Inflammatory macrophage (primary cell): ENCODE results near the gene AGAP6.
"Not testable (repeated sequence)": the region's sequence is repeated elsewhere in the genome, so short reads cannot be mapped to it uniquely, and the experiment has no call there.

Experiments
- DNase-seq, 2 donors: peaks; one replicate each; pipeline ENCODE4 v3.0.0-alpha.2; 2020 to 2022

Gene AGAP6

DNA sequence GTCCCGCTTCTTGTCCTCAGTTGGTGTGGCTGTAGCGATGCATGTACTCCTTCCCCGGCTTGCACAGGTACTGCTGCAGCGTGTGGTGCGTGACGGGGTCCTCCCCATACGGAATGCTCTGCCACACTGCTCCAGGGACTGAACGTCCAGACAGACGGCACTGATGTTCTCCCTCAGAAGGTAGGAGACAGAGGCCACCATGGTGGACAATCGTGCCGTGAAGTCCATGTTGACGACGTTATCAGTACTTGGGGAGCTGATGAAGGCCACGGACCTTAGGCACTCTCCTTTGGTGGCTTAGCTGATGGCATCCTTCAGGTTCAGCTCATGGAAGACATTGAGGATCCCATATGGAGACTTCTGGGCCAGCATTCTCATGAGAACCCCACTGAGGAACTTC lies 37.4 kb downstream of the AGAP6 start:
- no peak for DNase-seq

GRCh38 chr10:50027195-50027594 lies 39.0 kb downstream of the AGAP6 start:
- no peak for DNase-seq

DNA sequence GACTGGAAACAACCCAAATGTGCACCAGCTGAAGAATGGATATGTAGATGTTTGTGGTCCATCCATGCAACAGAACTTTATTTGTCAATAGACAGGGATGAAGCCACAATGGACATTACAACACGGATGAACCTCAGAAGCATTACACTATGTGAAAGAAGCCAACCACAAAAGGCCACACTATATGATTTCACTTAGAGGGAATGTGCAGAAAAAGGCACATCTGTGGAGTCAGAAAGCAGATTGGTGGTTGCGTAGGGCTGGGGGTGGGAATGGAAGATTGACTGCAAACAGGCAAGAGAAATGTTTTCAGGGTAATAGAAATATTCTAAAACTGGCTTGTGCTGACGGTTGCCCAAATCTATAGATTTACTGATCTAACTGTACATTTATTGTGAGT lies 45.3 kb downstream of the AGAP6 start:
- DNase-seq, result no peak

- peak in 1 of 2 donors; percentile 3 for DNase-seq
Observed at GRCh38 chr10:50035337-50035736, 47.1 kb downstream of the AGAP6 start.

- DNase-seq, result no peak
Observed at GRCh38 chr10:50044941-50045664, 56.9 kb downstream of the AGAP6 start.

DNA sequence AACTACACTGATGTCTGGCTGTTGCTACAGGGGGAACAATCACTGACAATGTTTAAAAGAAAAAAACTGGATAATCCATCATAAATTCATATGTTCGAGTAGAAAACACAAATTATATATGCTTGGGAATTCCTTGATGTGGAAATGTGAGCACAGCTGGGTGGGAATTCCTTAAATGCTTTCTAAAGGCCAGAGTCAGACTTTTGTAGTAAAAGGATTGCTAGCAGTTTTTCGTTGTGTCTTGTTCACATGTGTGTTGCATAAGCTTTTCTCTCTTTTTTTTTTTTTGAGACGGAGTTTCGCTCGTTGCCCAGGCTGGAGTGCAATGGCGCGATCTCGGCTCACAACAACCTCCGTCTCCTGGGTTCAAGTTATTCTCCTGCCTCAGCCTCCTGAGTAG lies 58.3 kb downstream of the AGAP6 start:
- not testable (repeated sequence) for DNase-seq

GRCh38 chr10:50047594-50047993 lies 59.4 kb downstream of the AGAP6 start:
- not testable (repeated sequence) for DNase-seq

- DNase-seq, result not testable (repeated sequence)
Observed at GRCh38 chr10:50051995-50052660, 63.9 kb downstream of the AGAP6 start.

- not testable (repeated sequence) for DNase-seq
Observed at GRCh38 chr10:50052778-50053376, 64.7 kb downstream of the AGAP6 start.

DNA sequence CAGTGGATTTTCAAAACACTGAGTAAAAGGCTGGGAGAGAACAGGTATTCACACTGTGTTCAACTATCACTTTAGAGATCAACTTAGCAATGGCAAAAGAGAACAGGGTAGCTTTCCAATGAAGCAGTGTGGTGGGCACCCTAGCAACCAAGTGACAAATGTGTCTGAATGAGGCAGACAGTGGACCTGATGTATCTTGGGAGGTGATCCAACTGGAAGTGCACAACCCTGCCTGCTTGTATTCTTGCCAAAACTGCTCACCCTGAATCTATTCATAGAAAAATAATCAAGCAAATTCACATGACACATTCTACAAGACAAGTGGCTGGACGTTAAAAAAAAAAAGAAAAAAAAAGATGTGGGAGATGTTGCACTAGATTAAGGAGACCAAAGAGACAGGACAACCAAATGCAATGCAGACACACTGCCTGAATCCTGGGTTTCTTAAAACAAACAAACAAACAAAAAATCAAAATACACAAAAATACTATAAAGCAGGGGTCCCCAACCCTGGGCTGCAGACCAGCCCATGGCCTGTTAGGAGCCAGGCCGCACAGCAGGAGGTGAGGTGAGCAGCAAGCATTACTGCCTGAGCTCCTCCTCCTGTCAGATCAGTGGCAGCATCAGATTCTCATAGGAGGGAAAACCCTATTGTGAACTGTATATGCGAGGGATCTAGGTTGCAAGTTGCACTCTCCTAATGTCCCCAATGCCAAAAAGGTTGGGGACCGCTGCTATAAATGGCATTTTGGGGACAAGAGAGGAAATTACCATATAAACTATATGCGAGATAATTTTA lies 67.5 kb downstream of the AGAP6 start:
- not testable (repeated sequence) for DNase-seq

DNA sequence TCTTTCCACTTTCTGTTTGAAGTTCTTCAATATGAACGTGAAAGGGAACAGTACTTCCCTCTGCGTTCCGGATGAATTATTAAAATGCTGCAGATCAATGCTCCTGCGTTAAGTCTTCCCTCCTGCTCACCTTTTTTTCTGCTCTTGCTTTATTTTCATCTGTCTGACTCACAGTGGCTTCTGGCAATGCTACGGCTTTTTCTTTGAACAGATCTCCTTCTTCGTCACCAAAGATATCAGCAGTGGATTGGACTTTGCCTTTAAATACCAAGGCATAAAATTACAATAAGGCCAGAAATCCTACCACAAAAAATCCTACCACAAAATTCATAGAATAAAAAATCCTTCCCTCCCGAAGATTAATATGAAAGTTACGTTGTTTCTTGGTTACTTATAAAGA lies 68.4 kb downstream of the AGAP6 start:
- DNase-seq, result not testable (repeated sequence)

DNA sequence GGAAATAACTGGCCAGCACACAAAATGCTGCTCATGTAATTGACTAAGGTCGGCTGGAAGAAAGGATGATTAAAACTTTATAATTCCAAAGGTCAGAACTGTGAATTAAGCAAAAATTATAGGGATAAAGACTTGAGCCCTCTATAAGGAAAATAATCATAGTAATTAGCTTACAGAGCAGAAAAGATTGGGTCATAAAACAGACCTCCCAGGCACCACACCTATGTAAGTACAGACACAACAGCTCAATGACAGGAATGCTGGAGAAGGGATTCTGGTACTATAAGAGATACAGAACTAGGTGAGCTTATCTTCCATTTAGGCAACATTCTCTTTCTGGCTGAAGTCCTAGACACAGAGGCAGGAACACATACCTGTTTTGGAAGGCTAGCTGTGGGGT lies 70.5 kb downstream of the AGAP6 start:
- DNase-seq, result not testable (repeated sequence)

DNA sequence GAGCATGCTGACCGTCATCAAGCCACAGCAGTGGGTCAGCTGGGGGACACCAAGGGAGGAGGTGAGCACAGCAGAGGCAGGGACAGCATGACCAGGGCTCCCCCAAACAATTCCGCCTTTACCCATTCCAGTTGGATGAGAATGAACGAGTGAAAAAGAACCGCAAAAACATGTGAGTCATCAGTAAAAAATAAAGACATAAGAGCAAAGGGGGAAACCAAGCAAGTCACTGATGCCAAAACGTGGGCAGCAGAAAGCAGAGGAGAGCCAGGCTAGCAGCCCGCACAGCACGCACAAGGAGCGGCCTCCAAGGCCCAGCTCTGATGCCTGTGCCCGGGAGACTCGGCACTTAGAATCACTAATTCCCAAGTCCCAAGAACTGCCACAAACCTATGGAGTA lies 71.7 kb downstream of the AGAP6 start:
- not testable (repeated sequence) for DNase-seq
